Nephron progenitor cell (in vitro differentiated cells): ENCODE measurements around the gene TMEM154.
A peak's percentile ranks its signal among the peaks of the same experiment; 100 is the strongest.

Experiments used
- DNase-seq: peaks from one replicate; pipeline ENCODE4 v3.0.0; 2021
- H3K27ac Mint-ChIP-seq: 2 replicates; pipeline ENCODE4 v1.8.0; 2021; ENCODE audit warnings: mild to moderate bottlenecking, moderate library complexity, mixed read lengths
- H3K27me3 Mint-ChIP-seq: 2 replicates; pipeline ENCODE4 v1.8.0; 2021; ENCODE audit warnings: mild to moderate bottlenecking, low read depth, mixed read lengths; ENCODE audit not compliant: poor library complexity
- H3K36me3 Mint-ChIP-seq: 2 replicates; pipeline ENCODE4 v1.8.0; 2021; ENCODE audit warnings: low read depth, mixed read lengths
- H3K4me1 Mint-ChIP-seq: 2 replicates; pipeline ENCODE4 v1.8.0; 2021; ENCODE audit warnings: mixed read lengths
- H3K4me3 Mint-ChIP-seq: 2 replicates; pipeline ENCODE4 v1.8.0; 2021; ENCODE audit warnings: mild to moderate bottlenecking, moderate library complexity, mixed read lengths
- H3K9me3 Mint-ChIP-seq: 2 replicates; pipeline ENCODE4 v1.8.0; 2021; ENCODE audit warnings: mild to moderate bottlenecking, moderate library complexity, mixed read lengths
- CTCF ChIP-seq: fragments of 200-600 bp; sonication (generic); IDR thresholded peaks from 2 replicates; pipeline ENCODE4 v1.5.0; 2021; ENCODE audit warnings: antibody characterized with exemption

Gene TMEM154

DNA sequence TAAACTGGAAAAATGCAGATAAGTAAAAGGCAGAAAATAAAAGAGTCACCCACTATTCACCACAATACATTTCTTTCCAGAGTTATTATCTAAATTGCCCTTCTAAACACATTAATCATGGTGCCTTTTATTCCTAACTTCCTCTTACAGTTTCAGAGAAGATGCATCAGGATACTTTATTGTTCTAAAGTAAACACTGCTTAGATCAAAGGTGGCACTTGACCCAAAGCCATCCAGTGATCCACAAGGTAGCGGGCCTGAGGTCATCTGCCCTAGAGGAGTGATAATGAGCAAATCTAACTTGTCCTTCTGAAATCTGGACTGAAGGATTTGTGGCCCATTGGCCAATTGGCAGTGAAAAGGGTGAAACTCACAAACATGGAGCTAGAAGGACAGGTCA is 12.0 kb upstream of the TMEM154 start:
- no peak for DNase-seq
- Mint-ChIP-seq H3K27ac (no peak overlapping the region), H3K9me3 (no peaks in the 10 kb centered on the region), H3K27me3 (no peaks in the 10 kb centered on the region), H3K4me1 (peaks cover 40% of the 10 kb centered on the region), H3K4me3 (no peak overlapping the region), H3K36me3 (no peaks in the 10 kb centered on the region)
- no peak for TF ChIP-seq CTCF

- no peak for DNase-seq
- Mint-ChIP-seq H3K27me3 (no peaks in the 10 kb centered on the region), H3K9me3 (no peaks in the 10 kb centered on the region), H3K4me1 (peaks cover 40% of the 10 kb centered on the region), H3K27ac (no peak overlapping the region), H3K4me3 (no peak overlapping the region), H3K36me3 (no peaks in the 10 kb centered on the region)
- no peak for TF ChIP-seq CTCF
Measured at GRCh38 chr4:152690706-152691651, 11.2 kb upstream of the TMEM154 start.

DNA sequence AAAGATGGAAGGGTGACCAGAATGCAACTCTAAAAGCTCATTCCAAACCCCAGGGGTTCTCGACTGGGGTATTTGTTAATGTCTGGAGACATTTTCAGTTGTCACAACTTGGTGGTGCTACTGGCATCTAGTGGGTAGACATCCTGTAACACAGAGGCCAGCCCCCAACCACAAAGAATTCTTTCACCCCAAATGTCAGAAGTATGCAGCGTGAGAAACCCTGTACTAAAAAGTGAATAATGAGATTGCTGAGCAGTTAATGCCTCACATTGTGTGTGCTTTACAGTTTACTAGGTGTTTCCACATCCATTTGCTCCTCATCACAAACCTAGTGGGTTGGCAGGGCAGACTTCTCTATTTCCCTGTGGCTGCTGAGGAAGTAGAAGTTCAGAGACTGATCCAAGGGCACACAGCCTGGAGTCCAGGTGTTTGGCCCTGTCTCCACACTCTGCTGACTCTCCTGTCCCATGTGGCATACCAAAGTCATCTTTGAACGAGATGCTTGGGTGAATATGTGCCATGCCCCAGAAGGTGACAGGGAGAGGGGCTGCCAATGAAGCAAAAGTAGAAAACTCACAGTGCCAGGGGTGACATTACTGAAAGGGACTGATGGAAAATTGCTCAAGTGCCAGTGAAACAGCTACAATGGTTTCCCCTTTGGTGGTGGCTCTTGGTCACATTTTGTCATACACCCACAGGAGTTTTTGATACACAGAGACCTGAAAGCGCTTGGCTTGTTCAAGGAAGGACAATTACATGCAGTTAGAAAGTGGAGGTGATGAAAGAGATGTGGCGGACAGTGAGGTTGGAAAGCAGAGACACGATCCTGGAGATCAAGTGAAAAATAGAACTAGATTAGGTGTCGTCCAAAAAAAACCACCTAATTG is 10.1 kb upstream of the TMEM154 start:
- Mint-ChIP-seq H3K27ac (peak overlapping the region; percentile 16), H3K4me3 (no peak overlapping the region), H3K4me1 (peaks cover 41% of the 10 kb centered on the region), H3K27me3 (no peaks in the 10 kb centered on the region), H3K9me3 (no peaks in the 10 kb centered on the region), H3K36me3 (no peaks in the 10 kb centered on the region)
- no peak for TF ChIP-seq CTCF
- no peak for DNase-seq

- no peak for DNase-seq
Measured at GRCh38 chr4:152687974-152688599, 8.3 kb upstream of the TMEM154 start.

More at GRCh38 chr4:152687974-152688599, 8.3 kb upstream of the TMEM154 start:
- Mint-ChIP-seq H3K9me3 (no peaks in the 10 kb centered on the region), H3K27me3 (no peaks in the 10 kb centered on the region), H3K4me1 (peaks cover 58% of the 10 kb centered on the region), H3K27ac (peak overlapping the region; percentile 12), H3K4me3 (no peak overlapping the region), H3K36me3 (no peaks in the 10 kb centered on the region)
- TF ChIP-seq CTCF, result no peak
